Activated B cell treated with CpG ODN at 0.5 μM for 24 hours (primary cell): ENCODE data around the gene HIPK1. TPM values are rescaled to one million over a fixed set of nuclear protein-coding genes. Genes with fewer than 3 reads are reported as not detected.

Experiments
- ATAC-seq: fragments of 200-7000 bp; cut with Tn5 transposase; one replicate; pipeline ENCODE4 v1.10.0; 2021; ENCODE audit warnings: low read depth, mild to moderate bottlenecking, moderate library complexity
- CTCF ChIA-PET: fragments of 350-600 bp; sonication (Branson Sonifier 250); formaldehyde crosslinking; loops from one replicate; lab custom pipeline; 2021; ENCODE audit warnings: antibody characterized with exemption; lab: Charles Lee
- POLR2A ChIA-PET: fragments of 350-600 bp; sonication (Branson Sonifier 250); formaldehyde crosslinking; loops from one replicate; lab custom pipeline; 2021; ENCODE audit warnings: antibody characterized with exemption; lab: Charles Lee
- DNase-seq: peaks from one replicate; pipeline ENCODE4 v3.0.0; 2022
- H3K27ac Mint-ChIP-seq: one replicate; pipeline ENCODE4 v1.8.0; 2020; ENCODE audit warnings: mixed read lengths
- H3K27me3 Mint-ChIP-seq: one replicate; pipeline ENCODE4 v1.8.0; 2021; ENCODE audit warnings: mixed read lengths
- H3K36me3 Mint-ChIP-seq: one replicate; pipeline ENCODE4 v1.8.0; 2021; ENCODE audit warnings: low read depth, mixed read lengths
- H3K4me1 Mint-ChIP-seq: one replicate; pipeline ENCODE4 v1.8.0; 2021; ENCODE audit warnings: mixed read lengths
- H3K4me3 Mint-ChIP-seq: one replicate; pipeline ENCODE4 v1.8.0; 2020; ENCODE audit warnings: mild to moderate bottlenecking, mixed read lengths
- H3K9me3 Mint-ChIP-seq: one replicate; pipeline ENCODE4 v1.8.0; 2020; ENCODE audit warnings: mixed read lengths
- intact Hi-C: fragments of 100-400 bp; cut with micrococcal nuclease; formaldehyde crosslinking; loops from one replicate; pipeline ENCODE4 v1.15.1; 2024
- total RNA-seq: library from RNA; stranded (reverse); gene quantifications from 2 replicates; pipeline ENCODE4 v1.2.3, GENCODE V29; 2022
- TF ChIP-seq, protein P1 (sequence below): fragments of 200-600 bp; IDR thresholded peaks from one replicate; pipeline ENCODE4 v1.8.0; 2022; ENCODE audit warnings: antibody characterized with exemption, mild to moderate bottlenecking

HIPK1 gene
- total RNA-seq, 1 donor from 2014 or later = 39.0 TPM

DNA sequence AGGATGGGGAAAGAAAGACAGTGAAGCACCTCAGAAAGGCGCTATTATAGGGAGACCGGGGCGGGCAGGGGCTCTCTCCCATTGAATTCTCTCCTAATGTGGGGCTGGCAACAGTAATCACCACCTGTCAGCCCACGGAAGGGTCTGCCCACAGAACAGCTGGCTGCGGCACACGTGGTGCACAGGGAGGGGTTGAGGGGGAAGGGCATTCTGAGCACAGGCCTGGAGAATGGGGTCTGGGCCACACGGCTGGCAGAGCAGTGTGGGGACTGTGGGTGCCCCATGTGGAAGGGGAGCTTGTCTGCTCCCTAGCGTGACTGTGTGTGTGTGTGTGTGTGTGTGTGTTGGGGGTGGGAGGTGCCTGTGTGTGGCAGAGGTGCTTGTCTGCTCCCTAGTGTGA lies 54.3 kb downstream of the HIPK1 start:
- no peak for DNase-seq
- peaks cover 8% of the 10 kb centered on the region for H3K4me1 Mint-ChIP-seq
- no peaks in the 10 kb centered on the region for H3K9me3 Mint-ChIP-seq
- TF ChIP-seq, protein P1, sequence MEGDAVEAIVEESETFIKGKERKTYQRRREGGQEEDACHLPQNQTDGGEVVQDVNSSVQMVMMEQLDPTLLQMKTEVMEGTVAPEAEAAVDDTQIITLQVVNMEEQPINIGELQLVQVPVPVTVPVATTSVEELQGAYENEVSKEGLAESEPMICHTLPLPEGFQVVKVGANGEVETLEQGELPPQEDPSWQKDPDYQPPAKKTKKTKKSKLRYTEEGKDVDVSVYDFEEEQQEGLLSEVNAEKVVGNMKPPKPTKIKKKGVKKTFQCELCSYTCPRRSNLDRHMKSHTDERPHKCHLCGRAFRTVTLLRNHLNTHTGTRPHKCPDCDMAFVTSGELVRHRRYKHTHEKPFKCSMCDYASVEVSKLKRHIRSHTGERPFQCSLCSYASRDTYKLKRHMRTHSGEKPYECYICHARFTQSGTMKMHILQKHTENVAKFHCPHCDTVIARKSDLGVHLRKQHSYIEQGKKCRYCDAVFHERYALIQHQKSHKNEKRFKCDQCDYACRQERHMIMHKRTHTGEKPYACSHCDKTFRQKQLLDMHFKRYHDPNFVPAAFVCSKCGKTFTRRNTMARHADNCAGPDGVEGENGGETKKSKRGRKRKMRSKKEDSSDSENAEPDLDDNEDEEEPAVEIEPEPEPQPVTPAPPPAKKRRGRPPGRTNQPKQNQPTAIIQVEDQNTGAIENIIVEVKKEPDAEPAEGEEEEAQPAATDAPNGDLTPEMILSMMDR = no peak
- intact Hi-C loops = no loop called here
- no peak for ATAC-seq
- H3K36me3 Mint-ChIP-seq = no peaks in the 10 kb centered on the region
- ChIA-PET POLR2A (no interaction called here), CTCF (no interaction called here)
- no peak overlapping the region for H3K4me3 Mint-ChIP-seq
- no peak overlapping the region for H3K27ac Mint-ChIP-seq
- no peaks in the 10 kb centered on the region for H3K27me3 Mint-ChIP-seq

DNA sequence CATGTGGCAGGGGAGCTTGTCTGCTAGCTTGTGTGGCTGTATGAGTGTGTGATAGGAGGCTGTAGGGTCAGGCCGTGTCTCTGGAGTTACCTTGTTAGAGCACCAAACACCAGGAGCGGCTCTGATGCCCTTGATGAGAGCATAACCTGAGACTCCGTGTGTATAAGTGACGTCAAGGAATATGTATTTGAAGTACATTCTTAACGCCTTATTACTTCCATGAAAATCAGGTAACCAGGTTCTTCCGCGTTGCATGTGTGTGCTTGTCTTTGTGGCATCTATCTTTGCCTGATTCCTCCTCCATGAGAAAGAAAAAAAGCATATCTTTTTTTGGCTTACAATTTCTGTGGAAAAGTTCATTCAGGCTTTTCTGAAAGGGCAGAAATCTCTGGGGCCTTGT lies 54.7 kb downstream of the HIPK1 start:
- Mint-ChIP-seq H3K27me3 (no peaks in the 10 kb centered on the region), H3K27ac (no peak overlapping the region), H3K36me3 (no peaks in the 10 kb centered on the region), H3K9me3 (no peaks in the 10 kb centered on the region), H3K4me3 (no peak overlapping the region), H3K4me1 (peaks cover 7% of the 10 kb centered on the region)
- DNase-seq (no peak), ATAC-seq (no peak)
- ChIA-PET CTCF (no interaction called here), POLR2A (no interaction called here)
- TF ChIP-seq, protein P1 = no peak
- intact Hi-C loops = no loop called here

DNA sequence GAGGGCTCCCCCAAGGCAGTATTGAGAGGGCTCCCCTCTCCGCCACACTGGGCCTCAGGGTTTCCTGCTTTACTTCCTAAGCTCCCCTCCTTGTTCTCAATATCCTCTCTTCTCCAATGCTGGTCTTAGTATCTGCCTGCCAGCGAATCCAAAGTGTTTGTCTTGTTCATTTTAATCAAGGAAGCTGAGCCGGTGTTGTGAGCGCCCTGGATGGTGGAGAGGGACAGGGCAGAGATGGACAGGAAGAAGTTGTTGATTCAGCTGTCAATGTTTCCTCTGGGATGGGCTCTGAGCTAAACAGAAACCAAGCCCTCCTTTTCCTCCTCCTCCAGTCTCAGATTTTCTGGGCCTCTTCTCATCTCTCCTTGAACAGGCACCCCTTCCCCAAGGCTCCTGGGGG lies 55.6 kb downstream of the HIPK1 start:
- Mint-ChIP-seq H3K4me3 (no peak overlapping the region), H3K27ac (no peak overlapping the region), H3K4me1 (peaks cover 4% of the 10 kb centered on the region), H3K9me3 (no peaks in the 10 kb centered on the region), H3K27me3 (no peaks in the 10 kb centered on the region), H3K36me3 (no peaks in the 10 kb centered on the region)
- no peak for DNase-seq
- no peak for ATAC-seq
- ChIA-PET CTCF (no interaction called here), POLR2A (no interaction called here)
- TF ChIP-seq, protein P1 = no peak
- intact Hi-C loops = no loop called here

DNA sequence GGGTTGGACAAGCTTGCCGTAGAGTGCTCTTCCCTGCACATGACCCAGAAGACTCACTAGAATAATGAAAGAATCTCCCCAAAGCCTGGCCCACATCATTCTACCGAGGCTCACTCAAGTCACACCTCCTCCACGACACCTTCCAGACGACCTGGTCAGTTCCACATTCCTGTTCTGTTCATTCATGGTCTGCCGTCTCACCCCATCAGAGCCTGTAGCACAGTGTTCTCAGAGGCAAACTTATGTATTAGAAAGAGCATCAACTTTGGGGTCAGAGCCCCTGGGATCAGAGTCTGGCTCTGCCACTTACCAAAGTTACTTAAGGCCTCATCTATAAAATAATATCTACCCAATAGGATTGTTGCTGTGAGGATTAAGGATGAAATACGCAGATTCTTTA lies 57.7 kb downstream of the HIPK1 start:
- POLR2A ChIA-PET = no interaction called here
- H3K36me3 Mint-ChIP-seq = no peaks in the 10 kb centered on the region

DNA sequence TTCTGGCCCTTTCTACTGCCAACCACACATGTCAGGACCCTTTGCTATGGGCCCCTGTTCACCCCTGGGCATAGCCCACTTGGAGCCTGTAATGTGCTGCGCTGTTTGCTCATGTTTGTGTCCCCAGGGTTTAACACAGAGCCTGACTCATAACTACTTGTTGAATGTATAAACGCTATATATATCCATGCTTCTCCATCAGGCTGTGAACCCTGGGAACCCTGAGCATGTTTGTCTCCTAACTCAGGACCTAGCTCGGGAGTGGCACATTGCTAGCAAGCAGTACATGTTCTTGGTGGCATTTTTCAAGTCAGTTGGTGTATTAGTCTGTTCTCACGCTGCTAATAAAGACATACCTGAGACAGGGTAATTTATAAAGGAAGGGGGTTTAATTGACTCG lies 58.1 kb downstream of the HIPK1 start:
- DNase-seq = no peak
- no peaks in the 10 kb centered on the region for H3K36me3 Mint-ChIP-seq
- H3K9me3 Mint-ChIP-seq = no peaks in the 10 kb centered on the region
- H3K4me3 Mint-ChIP-seq = no peak overlapping the region
- H3K27me3 Mint-ChIP-seq = no peaks in the 10 kb centered on the region
- TF ChIP-seq, protein P1 = no peak
- CTCF ChIA-PET = no interaction called here
- intact Hi-C loops = no loop called here
- no peak for ATAC-seq
- H3K27ac Mint-ChIP-seq = no peak overlapping the region
- H3K4me1 Mint-ChIP-seq = peaks cover 11% of the 10 kb centered on the region
- POLR2A ChIA-PET = no interaction called here

More for the DNA sequence above, 57.7 kb downstream of the HIPK1 start:
- intact Hi-C loops = no loop called here
- H3K4me3 Mint-ChIP-seq = no peak overlapping the region
- TF ChIP-seq, protein P1 = no peak
- CTCF ChIA-PET = no interaction called here
- H3K27ac Mint-ChIP-seq = no peak overlapping the region
- no peak for ATAC-seq
- DNase-seq = no peak
- peaks cover 10% of the 10 kb centered on the region for H3K4me1 Mint-ChIP-seq
- no peaks in the 10 kb centered on the region for H3K27me3 Mint-ChIP-seq
- H3K9me3 Mint-ChIP-seq = no peaks in the 10 kb centered on the region
